MM.1S (cell line): ENCODE measurements around the gene CD300H.
"Not testable (repeated sequence)": the region's sequence is repeated elsewhere in the genome, so short reads cannot be mapped to it uniquely, and the experiment has no call there.

ENCODE experiments used
- DNase-seq: peaks from one replicate; pipeline ENCODE4 v3.0.0-alpha.2; 2015
- H2AFZ ChIP-seq: fragments of 300-600 bp; sonication (generic); 2 replicates; pipeline ENCODE4 v1.6.0; 2016; ENCODE audit warnings: antibody characterized with exemption, low read length
- H3F3A ChIP-seq: fragments of 300-600 bp; sonication (generic); 2 replicates; pipeline ENCODE4 v1.6.1; 2016; ENCODE audit warnings: mild to moderate bottlenecking, antibody characterized with exemption, low read length, moderate library complexity, mixed read lengths; ENCODE audit not compliant: insufficient read depth
- H3K27ac ChIP-seq: fragments of 300-600 bp; sonication (generic); 2 replicates; pipeline ENCODE4 v1.5.1; 2016; ENCODE audit warnings: mild to moderate bottlenecking, low read length
- H3K27me3 ChIP-seq: fragments of 300-600 bp; sonication (generic); replicated peaks from 2 replicates; pipeline ENCODE4 v1.6.0; 2016; ENCODE audit warnings: low read length; ENCODE audit not compliant: insufficient read depth
- H3K36me3 ChIP-seq: fragments of 300-600 bp; sonication (generic); replicated peaks from 2 replicates; pipeline ENCODE4 v1.6.1; 2016; ENCODE audit warnings: mild to moderate bottlenecking, low read length, mixed read lengths; ENCODE audit not compliant: insufficient read depth
- H3K4me1 ChIP-seq: fragments of 300-600 bp; sonication (generic); 2 replicates; pipeline ENCODE4 v1.6.1; 2016; ENCODE audit warnings: low read length, mixed read lengths
- H3K4me2 ChIP-seq: fragments of 300-600 bp; sonication (generic); 2 replicates; pipeline ENCODE4 v1.6.0; 2016; ENCODE audit warnings: low read depth, low read length
- H3K4me3 ChIP-seq: fragments of 300-600 bp; sonication (generic); 2 replicates; pipeline ENCODE4 v1.5.1; 2016; ENCODE audit warnings: low read length, mixed read lengths
- H3K79me2 ChIP-seq: fragments of 300-600 bp; sonication (generic); 2 replicates; pipeline ENCODE4 v1.6.1; 2016; ENCODE audit warnings: mixed run types, low read length, mixed read lengths
- H3K9ac ChIP-seq: fragments of 300-600 bp; sonication (generic); 2 replicates; pipeline ENCODE4 v1.6.1; 2016; ENCODE audit warnings: low read length, mixed read lengths
- H3K9me2 ChIP-seq: fragments of 300-600 bp; sonication (generic); replicated peaks from 2 replicates; pipeline ENCODE4 v1.6.1; 2016; ENCODE audit warnings: mild to moderate bottlenecking, low read length, mixed read lengths; ENCODE audit not compliant: insufficient read depth
- H3K9me3 ChIP-seq: fragments of 300-600 bp; sonication (generic); replicated peaks from 2 replicates; pipeline ENCODE4 v1.6.1; 2016; ENCODE audit warnings: mild to moderate bottlenecking, low read length, mixed read lengths; ENCODE audit not compliant: insufficient read depth
- H4K20me1 ChIP-seq: fragments of 300-600 bp; sonication (generic); 2 replicates; pipeline ENCODE4 v1.6.1; 2016; ENCODE audit warnings: mild to moderate bottlenecking, low read length, moderate library complexity, mixed read lengths; ENCODE audit not compliant: insufficient read depth
- EZH2 ChIP-seq: fragments of 300-600 bp; sonication (generic); optimal IDR thresholded peaks from 2 replicates; pipeline ENCODE3; 2017; ENCODE audit warnings: low read depth, mild to moderate bottlenecking, antibody characterized with exemption, low read length, mixed read lengths
- EZH2phosphoT487 ChIP-seq: fragments of 300-600 bp; sonication (generic); IDR thresholded peaks from 2 replicates; pipeline ENCODE4 v1.6.1; 2018; ENCODE audit warnings: antibody characterized with exemption, low read length
- TF ChIP-seq, protein P1 (sequence below): fragments of 300-600 bp; sonication (generic); IDR thresholded peaks from 2 replicates; pipeline ENCODE4 v1.5.1; 2016; ENCODE audit warnings: antibody characterized with exemption, low read length, mixed read lengths

CD300H gene

DNA sequence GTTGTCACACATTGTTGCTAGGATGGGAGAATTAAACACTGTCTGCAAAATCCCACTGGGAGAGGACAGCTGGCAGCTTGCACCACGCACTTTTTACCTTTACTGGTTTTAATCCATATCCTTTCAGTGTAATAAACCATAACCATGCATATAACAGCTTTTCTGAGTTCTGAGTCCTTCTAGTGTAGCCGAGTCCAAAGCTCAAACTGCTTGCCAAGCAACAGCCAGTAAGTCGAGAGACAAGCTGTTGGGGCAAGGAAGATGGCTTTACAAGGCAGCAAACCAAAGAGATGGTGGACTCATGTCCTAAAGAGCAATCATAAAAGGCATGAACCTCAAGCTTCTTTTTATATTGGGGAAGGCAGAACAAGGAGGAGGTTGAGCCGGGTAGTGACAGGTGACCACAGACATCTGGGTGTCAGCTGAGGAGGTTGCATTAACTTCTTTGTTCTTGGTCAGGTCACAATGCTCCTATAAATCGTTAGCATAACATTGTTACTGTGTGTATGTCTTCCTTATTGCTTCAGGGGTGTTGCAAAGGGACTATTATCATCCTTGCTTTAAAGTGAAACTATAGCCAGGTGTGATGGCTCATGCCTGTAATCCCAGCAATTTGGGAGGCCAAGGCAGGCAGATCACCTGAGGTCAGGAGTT is 7.3 kb upstream of the CD300H start:
- H3K9me2 ChIP-seq: no peaks in the 10 kb centered on the region
- H3K36me3 ChIP-seq: no peaks in the 10 kb centered on the region
- H3K27me3 ChIP-seq: peaks cover 93% of the 10 kb centered on the region
- no peak for DNase-seq
- no peak overlapping the region for H3K27ac ChIP-seq
- H3K79me2 ChIP-seq: no peaks in the 10 kb centered on the region
- no peaks in the 10 kb centered on the region for H3F3A ChIP-seq
- H2AFZ ChIP-seq: no peak overlapping the region
- H3K4me1 ChIP-seq: no peaks in the 10 kb centered on the region
- no peak overlapping the region for H3K4me3 ChIP-seq
- H3K9me3 ChIP-seq: no peaks in the 10 kb centered on the region
- H4K20me1 ChIP-seq: no peaks in the 10 kb centered on the region
- H3K4me2 ChIP-seq: no peak overlapping the region
- H3K9ac ChIP-seq: no peak overlapping the region
- no peak for TF ChIP-seq EZH2phosphoT487

GRCh38 chr17:74573635-74574034 is 6.3 kb upstream of the CD300H start:
- H3K9me3 ChIP-seq, H3K27ac ChIP-seq, H3K4me2 ChIP-seq, H3K4me1 ChIP-seq, H3K9ac ChIP-seq, H3K79me2 ChIP-seq, H2AFZ ChIP-seq, H3K4me3 ChIP-seq, H3F3A ChIP-seq, H3K9me2 ChIP-seq, H4K20me1 ChIP-seq, H3K36me3 ChIP-seq, DNase-seq: not testable (repeated sequence)
- H3K27me3 ChIP-seq: peaks cover 86% of the 10 kb centered on the region

DNA sequence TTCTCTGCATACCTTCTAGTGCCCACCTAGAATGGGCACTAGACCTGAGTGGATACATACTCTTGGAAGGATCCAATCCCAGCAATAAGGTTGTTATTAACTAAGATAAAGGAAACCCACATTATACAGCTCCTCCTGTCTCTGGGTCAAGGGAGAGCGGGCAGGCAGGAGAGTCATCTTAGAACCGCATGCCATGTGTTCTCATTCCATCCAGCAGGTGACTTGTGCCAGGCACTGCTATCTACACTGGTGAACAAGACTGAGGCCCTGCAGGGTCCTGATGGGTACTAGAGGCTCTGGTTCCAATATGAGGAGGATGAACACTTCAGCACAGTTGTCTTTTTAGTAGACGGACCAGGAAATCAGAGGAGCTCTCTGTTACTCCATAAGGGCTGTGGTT is 5.9 kb upstream of the CD300H start:
- H3K4me2 ChIP-seq: no peak overlapping the region
- no peak for DNase-seq

GRCh38 chr17:74571621-74572270 is 4.4 kb upstream of the CD300H start:
- Histone ChIP-seq H3K9me3 (no peaks in the 10 kb centered on the region), H3K27me3 (peaks cover 86% of the 10 kb centered on the region), H3K9me2 (no peaks in the 10 kb centered on the region), H3K36me3 (no peaks in the 10 kb centered on the region), H3K4me2 (no peak overlapping the region), H3K4me3 (no peak overlapping the region), H3F3A (no peaks in the 10 kb centered on the region), H3K4me1 (no peaks in the 10 kb centered on the region), H3K9ac (no peak overlapping the region), H3K27ac (no peak overlapping the region), H3K79me2 (no peaks in the 10 kb centered on the region), H4K20me1 (no peaks in the 10 kb centered on the region), H2AFZ (no peak overlapping the region)
- TF ChIP-seq EZH2 (no peak), EZH2phosphoT487 (no peak)
- TF ChIP-seq, protein P1, sequence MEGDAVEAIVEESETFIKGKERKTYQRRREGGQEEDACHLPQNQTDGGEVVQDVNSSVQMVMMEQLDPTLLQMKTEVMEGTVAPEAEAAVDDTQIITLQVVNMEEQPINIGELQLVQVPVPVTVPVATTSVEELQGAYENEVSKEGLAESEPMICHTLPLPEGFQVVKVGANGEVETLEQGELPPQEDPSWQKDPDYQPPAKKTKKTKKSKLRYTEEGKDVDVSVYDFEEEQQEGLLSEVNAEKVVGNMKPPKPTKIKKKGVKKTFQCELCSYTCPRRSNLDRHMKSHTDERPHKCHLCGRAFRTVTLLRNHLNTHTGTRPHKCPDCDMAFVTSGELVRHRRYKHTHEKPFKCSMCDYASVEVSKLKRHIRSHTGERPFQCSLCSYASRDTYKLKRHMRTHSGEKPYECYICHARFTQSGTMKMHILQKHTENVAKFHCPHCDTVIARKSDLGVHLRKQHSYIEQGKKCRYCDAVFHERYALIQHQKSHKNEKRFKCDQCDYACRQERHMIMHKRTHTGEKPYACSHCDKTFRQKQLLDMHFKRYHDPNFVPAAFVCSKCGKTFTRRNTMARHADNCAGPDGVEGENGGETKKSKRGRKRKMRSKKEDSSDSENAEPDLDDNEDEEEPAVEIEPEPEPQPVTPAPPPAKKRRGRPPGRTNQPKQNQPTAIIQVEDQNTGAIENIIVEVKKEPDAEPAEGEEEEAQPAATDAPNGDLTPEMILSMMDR: no peak
- no peak for DNase-seq

More for the DNA sequence above, 5.9 kb upstream of the CD300H start:
- H3K4me1 ChIP-seq: no peaks in the 10 kb centered on the region
- H3K4me3 ChIP-seq: no peak overlapping the region
- H3K27ac ChIP-seq: no peak overlapping the region
- H3F3A ChIP-seq: no peaks in the 10 kb centered on the region
- H4K20me1 ChIP-seq: no peaks in the 10 kb centered on the region
- no peaks in the 10 kb centered on the region for H3K36me3 ChIP-seq
- TF ChIP-seq, protein P1: no peak
- no peak overlapping the region for H2AFZ ChIP-seq
- no peak overlapping the region for H3K9ac ChIP-seq
- no peaks in the 10 kb centered on the region for H3K9me2 ChIP-seq
- H3K79me2 ChIP-seq: no peaks in the 10 kb centered on the region
- no peaks in the 10 kb centered on the region for H3K9me3 ChIP-seq
- H3K27me3 ChIP-seq: peaks cover 84% of the 10 kb centered on the region
